Eye (tissue), 1 donor: ENCODE data around the gene SRRM2.

Experiments used
- DNase-seq: peaks from one replicate; pipeline ENCODE4 v3.0.0-alpha.2; 2015

The SRRM2 gene

GRCh38 chr16:2803545-2804195 is 51.2 kb downstream of the SRRM2 start:
- no peak for DNase-seq

- no peak for DNase-seq
These were observed 52.3 kb downstream of the SRRM2 start for GRCh38 chr16:2804728-2805127.

- DNase-seq = no peak
These were observed 53.8 kb downstream of the SRRM2 start for GRCh38 chr16:2806286-2806685.

GRCh38 chr16:2808181-2808580 is 55.7 kb downstream of the SRRM2 start:
- no peak for DNase-seq

GRCh38 chr16:2809149-2809760 is 56.8 kb downstream of the SRRM2 start:
- no peak for DNase-seq

- no peak for DNase-seq
These were observed 58.2 kb downstream of the SRRM2 start for GRCh38 chr16:2810651-2811050.

- no peak for DNase-seq
These were observed 59.4 kb downstream of the SRRM2 start for GRCh38 chr16:2811703-2812471.

GRCh38 chr16:2813771-2814221 is 61.4 kb downstream of the SRRM2 start:
- no peak for DNase-seq

GRCh38 chr16:2814551-2815298 is 62.3 kb downstream of the SRRM2 start:
- no peak for DNase-seq

- DNase-seq = no peak
These were observed 62.9 kb downstream of the SRRM2 start for GRCh38 chr16:2815299-2815771.

- DNase-seq = no peak
These were observed 64.4 kb downstream of the SRRM2 start, which contains the start of gene PRSS21 for GRCh38 chr16:2816751-2817339. Gene PRSS21, plus strand, starts transcription at chr16:2817237. Its CDS starts 32 bp downstream, at chr16:2817269.

- no peak for DNase-seq
These were observed 65.2 kb downstream of the SRRM2 start for GRCh38 chr16:2817340-2818271.

- DNase-seq = no peak
These were observed 65.9 kb downstream of the SRRM2 start for GRCh38 chr16:2818272-2818876.

GRCh38 chr16:2819179-2819938 is 66.9 kb downstream of the SRRM2 start:
- no peak for DNase-seq

- no peak for DNase-seq
These were observed 67.7 kb downstream of the SRRM2 start for GRCh38 chr16:2819939-2820835.
